Endothelial cell of umbilical vein (primary cell): ENCODE data around the gene GRID2. TPM values are rescaled to one million over a fixed set of nuclear protein-coding genes. Genes with fewer than 3 reads are reported as not detected.

Experiments used
- BruUV-seq: library from RNA; stranded (reverse); fragments of 400-500 nt; replicated peaks from 2 replicates; lab custom pipeline; 2021; lab: Mats Ljungman, UMichigan
- CTCF ChIA-PET: fragments of 300-600, 350-600 bp; sonication (Branson Sonifier 250); formaldehyde crosslinking; loops from one replicate; lab custom pipeline; 2021; ENCODE audit warnings: antibody characterized with exemption, inconsistent platforms; lab: Charles Lee
- POLR2A ChIA-PET: fragments of 300-600, 350-600 bp; sonication (Branson Sonifier 250); formaldehyde crosslinking; loops from one replicate; lab custom pipeline; 2021; ENCODE audit warnings: antibody characterized with exemption, inconsistent platforms; lab: Charles Lee
- DNase-seq: peaks from one replicate; pipeline ENCODE4 v3.0.0-alpha.2; 2011; ENCODE audit warnings: low read depth, low spot score
- FAIRE-seq: peaks from 2 replicates; lab custom pipeline; 2011; peaks lifted over from hg19 to GRCh38; lab: Jason Lieb, UNC
- H2AFZ ChIP-seq: 2 replicates; pipeline ENCODE4 v1.6.0; 2012; ENCODE audit warnings: low read depth, low read length, control low read depth, inconsistent platforms
- H3K27ac ChIP-seq: 2 replicates; pipeline ENCODE4 v1.5.1; 2011; ENCODE audit warnings: low read depth, mild to moderate bottlenecking, control low read depth, low read length, moderate library complexity; ENCODE audit not compliant: insufficient read depth
- H3K27me3 ChIP-seq, 2 experiments: 2 replicates each; pipeline versions ENCODE4 v1.6.0 to v1.6.1; 2011; ENCODE audit warnings: low read length in 2 of 2, mixed read lengths in 1 of 2; ENCODE audit not compliant: control insufficient read depth in 2 of 2, insufficient read depth in 2 of 2
- H3K36me3 ChIP-seq, 2 experiments: 2 replicates in 1 of 2; 3 replicates in 1 of 2; pipeline ENCODE4 v1.5.1; 2011; ENCODE audit warnings: low read length in 2 of 2, mild to moderate bottlenecking in 1 of 2, moderate library complexity in 1 of 2; ENCODE audit not compliant: control insufficient read depth in 2 of 2, insufficient read depth in 2 of 2; ENCODE audit errors: extremely low read depth in 1 of 2
- H3K4me1 ChIP-seq: 3 replicates; pipeline ENCODE4 v1.5.1; 2011; ENCODE audit warnings: mild to moderate bottlenecking, low read length; ENCODE audit not compliant: control insufficient read depth, insufficient read depth; ENCODE audit errors: extremely low read depth
- H3K4me2 ChIP-seq: 2 replicates; pipeline ENCODE4 v1.6.1; 2011; ENCODE audit warnings: low read length, control low read depth, mixed read lengths; ENCODE audit not compliant: insufficient read depth
- H3K4me3 ChIP-seq, 3 experiments: fragments of 200-600 bp in 1 of 3; sonication (generic), shearing (Covaris generic) in 1 of 3; replicated peaks in 1 of 3; 2 replicates each; pipeline ENCODE4 v1.5.1; 2011 to 2016; ENCODE audit warnings: control low read depth in 3 of 3, low read length in 3 of 3, mild to moderate bottlenecking in 2 of 3, inconsistent platforms in 1 of 3, low read depth in 1 of 3, moderate library complexity in 1 of 3; ENCODE audit not compliant: insufficient read depth in 1 of 3
- H3K79me2 ChIP-seq: 2 replicates; pipeline ENCODE4 v1.6.0; 2012; ENCODE audit warnings: low read length, inconsistent platforms; ENCODE audit not compliant: control insufficient read depth, insufficient read depth
- H3K9ac ChIP-seq: replicated peaks from 2 replicates; pipeline ENCODE3; 2011; ENCODE audit warnings: low read length, control low read depth; ENCODE audit not compliant: insufficient read depth; ENCODE audit errors: extremely low read depth
- H3K9me1 ChIP-seq: replicated peaks from 3 replicates; pipeline ENCODE4 v1.6.0; 2011; ENCODE audit warnings: mild to moderate bottlenecking, low read length; ENCODE audit not compliant: control insufficient read depth, insufficient read depth; ENCODE audit errors: extremely low read depth
- H3K9me3 ChIP-seq: replicated peaks from 2 replicates; pipeline ENCODE4 v1.5.1; 2012; ENCODE audit warnings: low read length, inconsistent platforms; ENCODE audit not compliant: control insufficient read depth, insufficient read depth
- H4K20me1 ChIP-seq: replicated peaks from 2 replicates; pipeline ENCODE3; 2011; ENCODE audit warnings: mild to moderate bottlenecking, low read length; ENCODE audit not compliant: control insufficient read depth, insufficient read depth; ENCODE audit errors: extremely low read depth
- CTCF ChIP-seq, 2 donors: IDR thresholded peaks; 1 replicate in 1 of 2; 2 replicates in 1 of 2; pipeline ENCODE4 v1.5.1; 2011; ENCODE audit warnings: low read length in 2 of 2, mild to moderate bottlenecking in 2 of 2, moderate library complexity in 2 of 2, control low read depth in 1 of 2, inconsistent platforms in 1 of 2, low read depth in 1 of 2; ENCODE audit not compliant: insufficient read depth in 1 of 2; ENCODE audit errors: extremely low read depth in 1 of 2
- EZH2 ChIP-seq: IDR thresholded peaks from 2 replicates; pipeline ENCODE4 v1.6.1; 2012; ENCODE audit warnings: borderline replicate concordance, low read depth, mild to moderate bottlenecking, moderate library complexity, low read length, inconsistent platforms; ENCODE audit not compliant: severe bottlenecking
- FOS ChIP-seq: IDR thresholded peaks from 2 replicates; pipeline ENCODE4 v1.6.1; 2011; ENCODE audit warnings: mild to moderate bottlenecking, low read length, moderate library complexity, borderline replicate concordance; ENCODE audit not compliant: insufficient read depth
- GATA2 ChIP-seq: IDR thresholded peaks from 2 replicates; pipeline ENCODE4 v1.7.0; 2011; ENCODE audit warnings: low read depth, mild to moderate bottlenecking, moderate library complexity, mixed read lengths, low read length; ENCODE audit not compliant: insufficient read length, insufficient read depth
- JUN ChIP-seq: IDR thresholded peaks from 2 replicates; pipeline ENCODE4 v1.6.1; 2011; ENCODE audit warnings: borderline replicate concordance, low read depth; ENCODE audit not compliant: insufficient read length, insufficient read depth
- MAX ChIP-seq: IDR thresholded peaks from 2 replicates; pipeline ENCODE4 v1.6.1; 2011; ENCODE audit not compliant: insufficient read depth, insufficient read length
- MYC ChIP-seq: IDR thresholded peaks from one replicate; pipeline ENCODE4 v1.6.1; 2011; ENCODE audit warnings: mild to moderate bottlenecking, low read depth, low read length
- POLR2A ChIP-seq: IDR thresholded peaks from 2 replicates; pipeline ENCODE4 v1.6.1; 2012; ENCODE audit warnings: low read depth, mild to moderate bottlenecking, control low read depth, low read length
- POLR2AphosphoS5 ChIP-seq: IDR thresholded peaks from 2 replicates; pipeline ENCODE4 v1.6.1; 2012; ENCODE audit warnings: low read depth, mild to moderate bottlenecking, control low read depth, low read length, moderate library complexity; ENCODE audit not compliant: insufficient read depth
- dilution Hi-C: fragments of 300-500 bp; cut with MboI; formaldehyde crosslinking; loops from one replicate; pipeline ENCODE4 v1.15.0; 2019; ENCODE audit warnings: low sequenced_read_pairs; ENCODE audit not compliant: extremely low pct_ligation_motif_present
- intact Hi-C: fragments of 100-400 bp; cut with micrococcal nuclease; formaldehyde crosslinking; loops from one replicate; pipeline ENCODE4 v1.10.0; 2022
- polyA plus RNA-seq, 4 experiments: library from polyadenylated mRNA; depleted of rRNA in 3 of 4; stranded (reverse) in 3 of 4; unstranded in 1 of 4; fragments of >200 nt; gene quantifications; 2 replicates each; pipeline versions ENCODE4 v1.2.1 to v1.2.3, GENCODE V29; 2011 to 2012; ENCODE audit warnings: missing spikeins in 1 of 4
- total RNA-seq: library from RNA; stranded (reverse); gene quantifications from 2 replicates; pipeline ENCODE4 v1.2.3, GENCODE V29; 2021

Gene GRID2
- total and polyA plus RNA-seq, 2 donors (not counting 3 experiments of a cell fraction or from before 2014, with no cell fraction given), result not detected

- FAIRE-seq (no peak), DNase-seq (no peak)
- H3K4me1 ChIP-seq, result no peaks in the 10 kb centered on the region
- no peak overlapping the region for H3K4me2 ChIP-seq
- H3K79me2 ChIP-seq, result no peaks in the 10 kb centered on the region
- H4K20me1 ChIP-seq, result no peaks in the 10 kb centered on the region
- H3K27ac ChIP-seq, result no peak overlapping the region
- H3K27me3 ChIP-seq, result no peaks in the 10 kb centered on the region
- POLR2A ChIA-PET, result no interaction called here
- no TSS peak for BruUV-seq
- H3K9me1 ChIP-seq, result no peaks in the 10 kb centered on the region
- no peaks in the 10 kb centered on the region for H3K9me3 ChIP-seq
- dilution Hi-C loops, result no loop called here
- TF ChIP-seq POLR2A (no peak), GATA2 (no peak), POLR2AphosphoS5 (no peak), MYC (no peak)
- no peak overlapping the region for H3K9ac ChIP-seq
- intact Hi-C loops, result no loop called here
- CTCF ChIA-PET, result no interaction called here
- no peak overlapping the region for H2AFZ ChIP-seq
- no peak overlapping the region for H3K4me3 ChIP-seq
- H3K36me3 ChIP-seq, result no peaks in the 10 kb centered on the region
Measured at GRCh38 chr4:93132631-93133030, 828.9 kb downstream of the GRID2 start.

- BruUV-seq, result no TSS peak
- no peak for DNase-seq
- H3K27me3 ChIP-seq, result no peaks in the 10 kb centered on the region
- H3K4me1 ChIP-seq, result no peaks in the 10 kb centered on the region
- FAIRE-seq, result no peak
- no peak for TF ChIP-seq POLR2AphosphoS5
- no peak for TF ChIP-seq JUN
- no peak for TF ChIP-seq FOS
- no peak for TF ChIP-seq POLR2A
- TF ChIP-seq EZH2, result no peak
- TF ChIP-seq GATA2, result no peak
- TF ChIP-seq CTCF (IDR thresholded peaks at IDR 0.05; ENCODE audit: extremely low read depth in 1 of 2, insufficient read depth in 1 of 2, low read depth in 1 of 2, low read length in 2 of 2), result no peak
- TF ChIP-seq MAX, result no peak
- no peak for TF ChIP-seq MYC
- no peaks in the 10 kb centered on the region for H4K20me1 ChIP-seq
- H3K27ac ChIP-seq, result no peak overlapping the region
- CTCF ChIA-PET, result no interaction called here
- no peaks in the 10 kb centered on the region for H3K79me2 ChIP-seq
- no peaks in the 10 kb centered on the region for H3K36me3 ChIP-seq
- no peak overlapping the region for H3K9ac ChIP-seq
- H3K4me3 ChIP-seq, result no peak overlapping the region
- POLR2A ChIA-PET, result no interaction called here
- intact Hi-C loops (no loop called here), dilution Hi-C loops (no loop called here)
- H3K9me1 ChIP-seq, result no peaks in the 10 kb centered on the region
- H3K9me3 ChIP-seq, result no peaks in the 10 kb centered on the region
- H2AFZ ChIP-seq, result no peak overlapping the region
- H3K4me2 ChIP-seq, result no peak overlapping the region
Measured at GRCh38 chr4:93139118-93139517, 835.4 kb downstream of the GRID2 start.
